Stimulated activated CD8-positive, alpha-beta memory T cell treated with anti-CD3 and anti-CD28 coated beads, Interleukin-15, amount 100 ng/mL, for 24 hours (primary cell): ENCODE results near the gene IP6K1.
"Not testable (repeated sequence)": the region's sequence is repeated elsewhere in the genome, so short reads cannot be mapped to it uniquely, and the experiment has no call there.

Source experiments
- DNase-seq: peaks from one replicate; pipeline ENCODE4 v3.0.0-alpha.2; 2020; ENCODE audit warnings: low read depth

The IP6K1 gene

DNA sequence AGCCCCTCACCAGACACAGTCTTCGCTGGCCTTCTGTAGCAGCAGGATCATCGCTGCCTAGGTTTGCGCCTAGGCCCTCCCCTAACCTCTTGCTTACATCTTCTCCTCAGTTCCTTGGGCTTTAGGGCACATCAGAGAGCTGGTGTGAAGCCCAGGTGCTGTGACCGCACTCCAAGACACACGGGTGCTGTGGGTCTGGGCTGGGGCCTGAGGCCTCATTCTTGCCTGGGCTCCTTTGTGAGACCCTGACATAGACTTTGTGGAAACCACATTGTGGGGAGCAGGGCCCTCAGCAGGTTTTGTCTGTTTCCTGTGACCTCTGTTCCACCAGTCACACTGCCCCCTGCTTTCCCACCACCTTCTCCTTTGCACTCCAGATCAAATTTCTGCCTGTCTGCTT lies 74.9 kb downstream of the IP6K1 start:
- no peak for DNase-seq

DNA sequence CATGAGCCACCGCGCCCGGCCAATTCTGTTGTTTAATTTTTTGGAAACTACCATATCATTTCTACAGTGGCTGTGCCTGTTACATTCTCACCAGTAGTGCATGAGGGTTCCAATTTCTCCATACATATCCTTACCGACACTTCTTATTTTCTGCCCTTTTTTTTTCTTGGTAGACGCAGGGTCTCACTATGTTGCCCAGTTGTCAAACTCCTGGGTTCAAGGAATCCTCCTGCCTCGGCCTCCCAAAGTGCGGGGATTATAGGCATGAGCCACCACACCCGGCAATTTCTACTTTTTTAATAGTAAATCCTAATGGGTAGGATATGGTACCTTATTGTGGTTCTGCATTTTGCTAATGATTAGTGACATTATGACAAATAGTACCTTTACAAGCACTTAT lies 76.5 kb downstream of the IP6K1 start:
- DNase-seq: no peak

DNA sequence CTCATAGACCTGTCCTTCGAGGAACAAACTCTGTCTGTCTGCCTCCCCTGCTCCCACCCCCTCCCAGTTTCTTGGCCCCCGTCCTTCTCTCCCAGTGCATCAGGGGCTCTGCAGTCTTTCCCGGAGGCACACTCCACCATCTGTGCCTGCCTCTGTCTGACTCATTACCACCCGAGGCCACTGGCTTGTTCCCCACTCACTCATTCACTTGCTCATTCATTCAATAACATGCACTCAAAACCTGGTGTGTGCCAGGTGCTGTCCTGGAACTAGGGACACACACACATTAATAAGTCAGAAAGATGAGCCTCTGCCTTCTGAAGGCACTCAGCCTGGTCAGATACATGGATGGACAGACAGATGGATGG lies 79.2 kb downstream of the IP6K1 start:
- no peak for DNase-seq

DNA sequence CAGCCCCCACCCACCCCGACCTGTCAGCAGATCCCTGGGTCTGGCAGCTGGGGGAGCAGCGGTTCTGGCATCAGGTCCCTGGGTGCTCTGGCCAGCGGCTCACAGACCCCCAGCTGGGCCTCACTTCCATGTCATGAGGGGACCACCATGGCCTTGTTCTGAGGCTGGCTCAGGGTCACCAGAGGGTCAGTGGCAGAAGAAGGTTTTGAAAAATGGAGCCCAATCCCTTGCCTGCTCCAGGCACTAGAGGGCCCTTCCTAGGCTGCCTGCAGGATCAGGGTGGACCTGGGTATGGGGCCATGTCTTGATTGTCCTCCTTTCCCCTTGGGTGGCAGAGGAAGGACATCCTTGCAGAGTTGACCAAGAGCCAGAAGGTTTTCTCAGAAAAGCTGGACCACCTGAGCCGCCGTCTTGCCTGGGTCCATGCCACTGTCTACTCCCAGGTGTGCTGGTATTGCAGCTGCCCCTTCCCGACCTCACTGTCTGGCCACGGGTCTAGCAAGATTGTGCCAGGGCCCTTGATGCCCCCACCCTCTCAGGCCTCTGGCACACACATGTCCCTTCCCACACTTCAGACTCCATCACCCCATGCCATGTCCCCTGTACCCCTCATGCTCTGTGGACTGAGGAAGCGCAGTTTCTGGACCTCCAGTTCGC lies 79.8 kb downstream of the IP6K1 start:
- DNase-seq: no peak

DNA sequence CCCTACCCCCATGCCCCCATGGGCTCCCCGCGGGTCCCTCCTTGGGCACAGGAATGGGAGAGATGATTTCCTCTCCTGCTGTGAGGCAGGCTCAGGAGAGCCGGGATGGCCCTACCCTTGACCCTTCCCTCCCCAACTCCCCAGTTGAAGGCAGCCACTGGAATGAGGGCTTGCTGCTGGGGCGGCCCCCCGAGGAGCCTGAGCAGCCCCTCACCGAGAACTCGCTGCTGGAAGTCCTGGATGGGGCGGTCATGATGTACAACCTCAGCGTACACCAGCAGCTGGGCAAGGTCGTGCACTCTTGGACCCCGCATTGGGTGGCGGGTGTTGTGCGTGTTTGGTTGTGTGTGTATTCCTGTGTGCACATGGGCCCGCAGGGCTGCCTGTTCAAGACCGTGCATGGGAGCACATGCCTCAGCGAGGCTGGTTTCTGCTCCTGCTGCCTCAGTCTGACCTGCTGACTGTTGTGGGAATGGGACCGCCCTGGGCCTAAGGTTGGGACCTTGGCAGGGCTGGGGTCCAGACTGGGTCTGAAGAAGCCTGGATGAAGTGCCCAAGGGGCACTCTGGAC lies 80.9 kb downstream of the IP6K1 start:
- DNase-seq: no peak

DNA sequence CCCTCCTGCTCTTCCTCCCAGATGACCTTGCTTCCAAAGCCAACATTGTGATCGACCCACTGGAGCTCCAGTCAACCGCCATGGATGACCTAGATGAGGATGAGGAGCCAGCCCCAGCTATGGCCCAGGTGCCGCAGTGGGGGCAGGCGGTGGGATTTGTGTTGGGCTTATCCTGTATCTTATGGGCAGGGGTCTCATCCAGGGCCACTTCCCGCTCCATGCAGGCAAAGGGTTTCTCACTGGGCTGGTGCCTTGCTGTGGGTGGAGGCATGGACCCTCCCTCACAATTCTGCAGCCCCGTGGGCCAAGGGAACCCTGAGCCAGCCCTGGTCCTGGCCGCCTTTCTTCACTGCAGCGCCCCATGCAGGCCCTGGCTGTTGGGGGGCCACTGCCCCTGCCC lies 81.7 kb downstream of the IP6K1 start:
- DNase-seq: no peak

DNA sequence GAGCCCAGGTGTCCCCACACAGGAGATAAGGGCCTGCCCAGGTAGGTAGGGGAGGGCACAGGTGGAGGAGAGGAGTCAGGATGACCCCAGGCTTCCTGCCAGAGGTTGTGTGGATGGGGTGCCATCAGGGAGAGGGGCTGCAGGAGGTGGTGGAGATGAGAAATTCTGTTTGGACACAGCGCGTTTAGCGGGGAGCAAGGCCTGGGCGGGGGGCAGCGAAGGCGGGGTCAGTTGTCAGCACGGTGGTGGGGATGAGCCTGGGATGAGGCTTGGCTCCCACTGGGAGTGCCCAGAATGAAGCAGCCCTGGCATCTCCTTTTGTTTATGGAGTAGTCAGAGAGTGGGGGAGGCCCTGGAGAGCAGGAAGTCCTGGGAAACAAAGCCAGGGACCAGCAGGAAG lies 82.4 kb downstream of the IP6K1 start:
- DNase-seq: no peak

DNA sequence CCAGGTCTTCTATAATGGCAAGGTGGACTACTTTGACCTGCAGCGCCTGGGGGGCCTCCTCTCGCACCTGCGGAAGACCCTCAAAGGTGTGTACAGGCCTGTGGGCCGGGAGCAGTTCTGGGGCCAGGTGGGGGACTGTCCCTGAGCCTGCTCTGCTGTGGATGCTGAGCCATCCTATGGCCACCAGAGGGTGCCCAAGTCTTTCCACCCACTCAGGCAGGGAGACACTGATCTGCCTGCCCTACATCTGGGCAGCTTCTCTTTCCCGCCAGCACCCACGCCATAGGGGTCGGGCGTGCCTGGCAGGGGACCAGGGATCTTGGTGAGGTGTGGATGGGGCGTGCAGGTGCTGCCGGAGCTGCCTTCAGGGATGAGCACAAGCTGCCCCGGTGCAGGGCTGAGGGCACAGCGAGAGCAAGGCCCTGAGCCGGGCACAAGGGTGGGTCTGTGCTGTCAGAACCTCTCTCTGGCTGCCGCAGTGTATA lies 82.9 kb downstream of the IP6K1 start:
- DNase-seq: no peak

DNA sequence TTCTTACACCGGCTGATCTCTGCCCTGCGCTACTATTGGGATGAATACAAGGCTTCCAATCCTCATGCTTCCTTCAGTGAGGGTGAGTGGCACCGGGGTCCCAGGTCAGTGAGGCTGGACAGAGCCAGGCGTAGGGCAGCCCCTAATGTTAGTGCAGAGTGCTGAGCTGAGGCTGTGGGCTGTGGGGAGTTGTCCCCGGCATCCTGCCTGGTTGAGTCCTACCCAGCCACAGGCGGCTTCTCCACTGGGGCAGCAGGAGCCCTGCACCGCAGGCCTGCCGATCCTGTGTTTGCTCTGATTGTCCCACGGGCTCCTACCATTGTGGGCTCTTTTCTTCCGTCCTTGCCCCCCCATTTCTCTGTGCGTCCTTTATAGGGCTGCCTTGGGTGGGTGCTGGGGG lies 83.7 kb downstream of the IP6K1 start:
- no peak for DNase-seq

DNA sequence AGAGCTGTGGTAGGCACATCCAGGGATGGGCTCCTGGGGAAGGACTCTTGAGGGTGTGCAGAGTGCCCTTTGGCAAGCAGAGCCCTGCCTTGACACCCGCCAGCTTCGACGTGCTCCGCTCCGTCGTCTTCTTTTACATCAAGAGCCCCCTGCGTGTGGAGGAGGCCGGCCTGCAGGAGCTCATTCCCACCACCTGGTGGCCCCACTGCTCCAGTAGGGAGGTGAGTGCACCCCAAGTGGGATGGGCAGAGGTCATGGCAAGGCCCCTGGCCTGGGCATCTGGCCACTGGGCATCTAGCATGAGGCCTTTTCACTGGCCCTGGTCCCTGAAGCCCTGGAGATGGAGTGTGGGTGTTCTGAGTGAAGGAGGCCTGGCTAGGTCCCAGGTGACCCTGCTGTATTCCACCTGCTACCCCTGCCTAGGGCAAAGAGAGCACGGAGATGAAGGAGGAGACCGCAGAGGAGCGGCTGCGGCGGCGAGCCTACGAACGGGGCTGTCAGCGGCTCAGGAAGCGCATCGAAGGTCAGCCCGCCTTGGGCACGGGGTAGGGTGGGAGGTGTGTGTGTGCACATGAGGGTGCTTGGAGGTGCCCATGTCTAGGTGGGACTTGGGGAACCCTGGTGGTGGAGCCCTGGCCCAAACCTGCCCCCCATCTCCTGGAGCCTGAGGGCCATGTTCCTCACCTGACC lies 84.8 kb downstream of the IP6K1 start:
- DNase-seq: no peak

DNA sequence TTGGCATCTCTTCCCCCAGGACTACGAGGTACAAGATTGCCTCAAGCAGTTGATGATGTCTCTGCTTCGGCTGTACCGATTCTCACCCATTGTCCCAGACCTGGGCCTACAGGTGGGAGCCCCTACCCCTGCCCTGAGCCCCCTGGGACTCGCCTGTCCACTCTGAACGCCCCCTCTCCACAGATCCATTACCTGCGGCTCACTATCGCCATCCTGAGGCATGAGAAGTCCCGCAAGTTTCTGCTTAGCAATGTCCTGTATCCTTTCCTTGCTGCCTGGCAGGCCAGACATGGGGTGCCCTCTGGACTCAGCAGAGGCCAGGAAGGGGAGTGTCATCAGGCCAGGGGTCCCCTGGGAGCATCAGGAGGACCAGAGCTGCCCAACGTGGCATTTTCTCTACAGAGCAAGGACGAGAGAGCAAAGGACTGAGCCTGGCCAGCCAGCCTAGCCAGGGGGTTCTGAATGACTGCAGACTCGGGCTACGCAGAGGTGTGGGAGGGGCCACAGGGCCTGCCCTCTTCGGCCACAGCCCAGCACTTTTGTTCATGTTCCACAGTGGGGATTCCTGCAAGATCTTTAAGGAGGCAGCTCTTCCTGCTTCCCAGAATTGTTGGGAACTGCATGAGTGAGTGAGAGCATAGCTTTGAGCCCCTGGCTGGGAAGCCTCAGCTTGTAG lies 85.8 kb downstream of the IP6K1 start:
- no peak for DNase-seq

DNA sequence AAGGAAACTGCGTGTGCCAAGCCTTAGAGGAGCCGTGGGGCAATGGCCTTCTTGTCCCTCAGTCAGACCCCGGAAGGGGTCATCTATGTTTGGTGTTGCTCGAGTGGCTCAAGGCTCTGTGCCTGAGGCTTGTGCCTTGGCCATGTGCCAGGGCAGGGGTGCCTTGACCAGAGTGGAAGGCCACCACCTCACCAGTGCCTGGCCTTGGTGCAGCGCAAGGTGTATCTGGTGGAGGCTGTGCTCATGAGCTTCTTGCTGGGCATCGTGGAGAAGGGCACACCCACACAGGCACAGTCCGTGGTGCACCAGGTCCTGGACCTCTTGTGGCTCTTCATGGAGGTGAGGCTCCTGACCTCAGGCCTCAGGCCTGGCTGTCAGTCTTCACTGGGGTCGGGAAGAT lies 86.3 kb downstream of the IP6K1 start:
- DNase-seq: no peak

DNA sequence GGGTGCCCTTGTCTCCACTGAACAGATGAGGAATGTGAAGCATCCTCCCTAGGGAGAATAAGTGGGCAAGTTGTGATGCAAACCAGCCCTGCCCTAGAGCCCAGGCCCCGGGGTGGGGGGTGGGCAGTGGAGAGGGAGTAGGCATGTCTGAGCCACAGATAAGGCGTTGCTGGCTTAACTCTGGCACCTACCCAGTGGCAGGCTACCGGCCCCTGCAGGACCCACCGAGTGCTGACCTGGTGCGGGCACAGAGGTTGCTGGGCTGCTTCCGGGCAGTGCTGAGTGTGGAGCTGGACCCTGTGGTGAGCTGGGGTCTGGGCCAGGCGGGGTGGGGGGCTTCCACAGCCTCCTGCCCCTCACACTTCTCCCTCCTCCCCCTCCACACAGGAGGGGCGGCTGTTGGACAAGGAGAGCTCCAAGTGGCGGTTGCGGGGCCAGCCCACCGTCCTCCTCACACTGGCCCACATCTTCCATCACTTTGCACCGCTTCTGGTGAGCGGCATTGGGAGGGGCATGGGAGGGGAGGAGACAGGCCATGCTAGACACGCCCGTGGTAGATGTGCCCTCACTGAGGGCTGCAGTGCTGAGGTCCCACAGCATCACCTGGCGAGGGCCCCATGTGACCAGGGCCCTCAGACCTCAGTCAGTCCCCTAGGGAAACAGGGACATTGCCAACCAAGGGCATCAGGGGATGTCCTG lies 86.9 kb downstream of the IP6K1 start:
- DNase-seq: no peak

DNA sequence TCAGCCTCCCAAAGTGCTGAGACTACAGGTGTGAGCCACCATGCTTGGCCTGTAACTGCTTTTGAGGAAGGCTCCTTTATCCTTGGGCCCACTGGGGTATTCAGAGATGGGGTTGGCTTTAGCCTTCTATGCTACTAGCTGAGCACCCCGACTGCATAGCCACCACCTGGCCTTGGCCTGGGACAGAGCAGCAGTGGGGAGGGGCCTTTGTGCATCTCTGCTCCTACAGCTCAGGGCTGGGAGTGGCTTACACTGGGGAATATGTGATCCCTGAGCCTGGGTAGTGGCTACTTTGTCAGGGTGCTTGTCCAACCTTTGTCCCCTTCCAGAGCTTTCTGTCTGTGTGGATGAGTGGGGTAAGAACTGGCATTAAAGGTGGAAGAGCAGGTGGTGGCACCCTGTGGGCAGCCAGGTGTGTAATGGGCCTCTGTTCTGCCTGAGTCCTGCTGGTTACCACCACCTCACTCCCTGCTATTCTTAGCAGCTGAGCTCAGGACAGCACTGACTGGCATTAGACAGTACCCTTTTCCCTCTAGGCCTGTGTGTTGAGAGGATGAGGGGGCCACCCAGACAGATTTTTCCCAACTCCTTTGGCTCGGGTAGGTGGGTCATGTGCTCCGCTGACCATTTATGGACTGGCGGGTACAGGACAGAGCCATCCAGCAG lies 90.9 kb downstream of the IP6K1 start:
- DNase-seq: not testable (repeated sequence)

DNA sequence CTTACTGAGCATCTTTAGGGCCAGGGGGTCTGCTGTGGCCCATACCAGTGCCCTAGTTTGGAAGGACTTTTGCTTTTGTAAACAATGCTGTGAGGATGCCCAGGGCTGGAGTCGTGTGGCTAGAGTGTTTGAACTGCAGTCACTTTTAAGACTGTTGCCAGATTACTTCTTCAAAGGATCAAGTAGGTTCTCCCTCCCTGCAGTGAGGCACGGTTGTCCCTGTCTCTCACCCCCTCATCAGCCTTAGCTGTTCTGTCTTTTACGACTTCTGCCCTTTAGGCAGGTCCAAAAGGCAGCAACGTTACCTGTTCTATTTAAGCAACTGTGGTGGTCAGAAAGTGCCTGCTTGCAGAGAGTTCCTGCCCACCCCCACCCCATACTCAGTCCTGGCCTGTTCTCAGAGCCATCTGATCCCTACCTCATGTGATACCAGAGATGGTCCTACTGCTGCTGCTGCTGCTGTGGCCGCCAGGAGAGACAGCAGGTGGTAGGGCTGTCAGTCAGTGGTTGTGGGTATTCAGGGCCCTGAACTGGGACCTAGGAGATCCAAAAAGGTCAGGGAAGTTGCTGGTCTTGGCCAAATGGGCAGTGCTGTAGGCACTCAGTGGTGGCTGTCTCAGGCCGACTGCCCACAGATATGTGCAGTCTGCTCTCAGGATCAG lies 91.8 kb downstream of the IP6K1 start:
- DNase-seq: not testable (repeated sequence)

DNA sequence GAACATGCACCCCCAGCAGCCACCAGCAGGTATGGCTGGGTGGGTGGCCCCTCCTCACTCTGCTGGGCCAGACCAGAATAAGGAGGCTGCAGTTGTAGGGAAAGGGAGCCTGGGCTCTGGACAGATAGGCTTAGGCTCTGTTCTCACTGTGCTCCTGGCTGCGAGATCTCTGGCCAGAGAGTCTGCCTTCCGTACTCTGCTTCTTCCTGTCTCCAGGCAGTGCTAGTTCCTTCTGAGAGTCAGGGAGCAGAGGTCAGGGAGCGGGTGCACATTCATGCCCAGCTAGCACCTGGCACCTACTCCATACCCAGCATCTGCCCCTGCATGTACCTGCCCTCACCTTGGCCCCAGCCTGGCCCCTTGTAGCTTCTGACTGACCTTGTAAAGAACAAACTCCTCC lies 94.9 kb downstream of the IP6K1 start:
- not testable (repeated sequence) for DNase-seq

DNA sequence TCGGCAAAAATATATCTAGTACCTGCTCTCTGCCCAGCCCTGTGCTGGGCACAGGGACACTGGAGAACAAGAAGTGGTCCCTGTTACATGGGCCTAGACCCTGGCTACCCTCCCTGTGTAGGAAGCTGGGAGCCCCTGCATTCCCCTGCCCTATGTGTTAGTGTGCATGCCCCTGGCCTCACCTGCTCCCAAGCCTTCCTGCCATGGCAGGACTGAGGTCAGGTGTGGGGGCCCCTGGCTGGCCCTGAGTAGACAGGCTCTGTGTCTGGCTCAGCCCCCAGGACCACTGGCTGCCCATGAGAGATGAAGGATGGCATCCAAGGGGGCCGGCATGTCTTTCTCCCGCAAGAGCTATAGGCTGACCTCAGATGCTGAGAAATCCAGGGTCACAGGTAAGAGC lies 95.5 kb downstream of the IP6K1 start:
- DNase-seq: not testable (repeated sequence)

DNA sequence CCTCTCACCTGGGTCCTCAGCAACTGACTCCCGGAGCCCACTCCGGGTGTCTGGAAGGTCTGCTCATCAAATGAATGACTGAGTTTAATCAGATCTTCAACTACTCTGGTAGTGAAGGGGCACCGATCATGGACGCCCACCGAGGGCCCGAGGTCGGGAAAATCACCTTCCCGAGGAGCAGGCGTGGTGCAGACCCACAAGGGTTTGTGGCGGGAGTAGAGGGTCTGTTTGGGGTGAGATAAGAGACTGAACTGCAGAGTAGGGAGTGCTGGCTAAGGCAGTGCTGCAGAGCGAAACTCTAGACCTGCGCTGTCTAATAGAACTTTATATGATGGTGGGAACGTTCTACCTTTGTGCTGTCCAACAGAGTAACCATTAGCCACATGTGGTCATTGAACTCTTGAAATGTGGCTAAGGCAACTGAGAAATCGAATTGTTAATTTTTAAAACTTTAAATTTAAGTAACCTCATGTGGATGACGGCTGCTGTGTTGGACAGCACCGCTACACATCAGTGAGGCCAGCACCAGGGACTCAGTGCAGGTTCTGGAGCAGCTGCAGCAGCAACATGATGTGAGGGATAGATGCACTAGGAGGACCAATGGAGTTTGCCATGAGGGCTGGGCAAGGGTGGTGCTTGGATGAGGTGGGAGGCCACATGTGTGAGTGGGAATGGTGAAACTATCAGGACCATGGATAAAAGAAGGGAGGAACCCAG lies 96.3 kb downstream of the IP6K1 start:
- not testable (repeated sequence) for DNase-seq

DNA sequence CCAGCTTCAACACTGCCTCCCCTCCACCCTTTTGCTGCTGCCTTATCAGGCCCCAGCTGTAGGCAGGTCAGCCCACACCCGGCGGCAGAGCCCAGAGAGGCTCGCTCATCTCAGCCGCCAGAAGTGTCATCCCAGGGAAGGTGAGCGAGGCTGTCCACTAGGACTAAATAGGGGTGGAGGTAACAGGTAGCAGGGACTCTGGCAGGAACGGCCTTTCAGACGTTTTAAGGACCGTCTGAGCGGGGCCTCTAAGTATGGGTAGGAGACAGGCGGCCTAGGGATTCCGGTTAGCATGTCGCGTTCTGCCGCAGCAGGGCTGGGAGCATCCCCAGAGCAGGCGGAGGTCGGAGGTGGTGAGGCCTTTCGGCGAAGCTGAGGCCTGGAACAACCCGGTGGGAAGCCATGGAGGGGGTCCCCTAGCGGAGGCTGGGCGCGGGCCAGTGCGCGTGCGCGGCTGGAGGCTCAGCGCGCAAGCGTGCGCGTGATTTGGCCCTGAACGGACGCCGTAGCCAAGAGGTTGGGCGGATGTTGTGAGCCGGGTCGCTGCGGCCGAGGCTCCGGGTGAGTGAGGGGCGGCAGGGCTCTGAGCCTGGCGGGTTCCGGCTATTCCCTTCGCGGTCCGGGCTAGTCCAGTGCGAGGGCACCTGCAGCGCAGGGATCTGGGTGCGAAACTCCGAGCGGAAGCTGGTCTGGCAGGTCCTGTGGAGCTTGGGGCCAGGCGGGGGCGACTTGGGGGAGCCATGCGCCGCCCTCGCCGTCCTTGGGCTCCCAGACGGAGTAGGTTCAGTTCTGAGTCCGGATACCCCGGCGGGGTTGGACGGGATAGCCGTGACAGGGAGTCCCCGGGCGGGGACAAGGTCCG lies 97.1 kb downstream of the IP6K1 start, which contains the start of the genes MST1 and RNF123:
TSS of gene MST1 (minus strand) at position 429 of the 862 bp plus-strand sequence. CDS start 783 bp downstream, outside the sequence.
TSS of gene RNF123 (plus strand) at position 512 of the 862 bp plus-strand sequence. CDS start 1,609 bp downstream, outside the sequence.
- DNase-seq: peak; percentile 90
